ENCODE data around the gene PTPRO.
A peak's percentile ranks its signal among the peaks of the same experiment; 100 is the strongest.

The PTPRO gene

DNA sequence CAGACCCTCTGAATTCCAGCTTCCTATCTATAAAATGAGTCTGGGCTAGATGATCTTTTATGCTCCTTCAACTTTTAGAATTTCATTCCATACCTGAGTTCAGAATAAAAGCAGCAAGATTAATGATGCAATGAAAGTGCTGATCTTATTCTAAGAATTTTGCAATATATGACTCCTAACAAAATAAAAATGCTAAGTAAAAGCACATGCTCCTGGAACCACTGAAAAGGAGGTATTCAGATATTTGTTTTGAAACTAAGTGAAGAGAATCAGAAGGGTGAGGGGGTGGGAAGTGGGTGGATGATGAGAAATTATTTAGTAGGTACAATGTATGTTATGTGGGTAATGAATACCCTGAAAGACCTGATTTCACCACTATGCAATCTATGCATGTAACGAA lies 216.6 kb downstream of the PTPRO start:
- H3K4me3 Mint-ChIP-seq, result no peak overlapping the region
- H3K9me3 Mint-ChIP-seq (ENCODE audit: low read depth), result peaks cover 8% of the 10 kb centered on the region
- no peaks in the 10 kb centered on the region for H3K27me3 Mint-ChIP-seq
- H3K4me1 Mint-ChIP-seq (ENCODE audit: low read depth), result peaks cover 19% of the 10 kb centered on the region
- no peak overlapping the region for H3K27ac Mint-ChIP-seq
- H3K36me3 Mint-ChIP-seq, result peaks cover 3% of the 10 kb centered on the region

DNA sequence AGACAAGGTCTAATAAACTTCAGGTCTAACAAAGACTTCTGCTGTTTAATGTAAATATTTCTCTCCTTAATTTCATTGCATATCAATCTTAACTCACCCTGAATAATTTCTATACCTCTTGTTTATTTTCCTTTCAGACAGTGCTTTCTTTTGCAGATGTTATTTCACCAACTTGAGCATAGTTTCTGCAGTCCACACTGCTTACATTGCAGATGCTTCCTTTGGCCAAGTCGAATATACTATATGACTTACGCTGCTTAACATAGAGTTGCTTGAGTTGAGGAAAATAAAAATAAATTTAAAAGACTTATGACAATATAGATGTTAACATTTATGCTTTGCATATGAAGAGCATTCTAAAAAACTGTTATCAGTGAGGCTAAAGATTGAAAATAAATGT lies 217.7 kb downstream of the PTPRO start:
- H3K4me3 Mint-ChIP-seq, result no peak overlapping the region
- H3K27ac Mint-ChIP-seq, result no peak overlapping the region
- H3K27me3 Mint-ChIP-seq, result no peaks in the 10 kb centered on the region
- peaks cover 7% of the 10 kb centered on the region for H3K36me3 Mint-ChIP-seq
- peaks cover 9% of the 10 kb centered on the region for H3K9me3 Mint-ChIP-seq (ENCODE audit: low read depth)
- peaks cover 27% of the 10 kb centered on the region for H3K4me1 Mint-ChIP-seq (ENCODE audit: low read depth)

DNA sequence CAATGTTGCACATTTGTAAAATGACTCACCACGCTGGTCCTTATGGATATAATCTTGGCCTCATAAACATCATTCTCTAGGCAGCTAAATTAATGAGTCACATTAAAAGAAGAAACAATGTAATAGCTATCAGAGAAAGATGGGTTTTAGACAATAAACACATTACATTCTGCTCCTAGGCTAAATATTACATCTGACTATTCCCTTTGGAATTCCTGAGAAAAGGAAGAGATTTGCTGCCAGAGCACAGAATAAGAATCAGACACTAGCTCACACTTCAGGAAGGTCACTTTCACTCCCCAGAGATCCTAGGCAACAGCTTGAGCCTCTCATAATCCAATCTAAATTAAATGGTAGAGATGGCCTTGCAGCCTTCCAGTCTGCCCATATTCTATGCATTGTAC lies 218.2 kb downstream of the PTPRO start:
- peaks cover 7% of the 10 kb centered on the region for H3K36me3 Mint-ChIP-seq
- peaks cover 31% of the 10 kb centered on the region for H3K4me1 Mint-ChIP-seq (ENCODE audit: low read depth)
- H3K27ac Mint-ChIP-seq, result no peak overlapping the region
- no peak overlapping the region for H3K4me3 Mint-ChIP-seq
- H3K9me3 Mint-ChIP-seq (ENCODE audit: low read depth), result peaks cover 9% of the 10 kb centered on the region
- no peaks in the 10 kb centered on the region for H3K27me3 Mint-ChIP-seq

DNA sequence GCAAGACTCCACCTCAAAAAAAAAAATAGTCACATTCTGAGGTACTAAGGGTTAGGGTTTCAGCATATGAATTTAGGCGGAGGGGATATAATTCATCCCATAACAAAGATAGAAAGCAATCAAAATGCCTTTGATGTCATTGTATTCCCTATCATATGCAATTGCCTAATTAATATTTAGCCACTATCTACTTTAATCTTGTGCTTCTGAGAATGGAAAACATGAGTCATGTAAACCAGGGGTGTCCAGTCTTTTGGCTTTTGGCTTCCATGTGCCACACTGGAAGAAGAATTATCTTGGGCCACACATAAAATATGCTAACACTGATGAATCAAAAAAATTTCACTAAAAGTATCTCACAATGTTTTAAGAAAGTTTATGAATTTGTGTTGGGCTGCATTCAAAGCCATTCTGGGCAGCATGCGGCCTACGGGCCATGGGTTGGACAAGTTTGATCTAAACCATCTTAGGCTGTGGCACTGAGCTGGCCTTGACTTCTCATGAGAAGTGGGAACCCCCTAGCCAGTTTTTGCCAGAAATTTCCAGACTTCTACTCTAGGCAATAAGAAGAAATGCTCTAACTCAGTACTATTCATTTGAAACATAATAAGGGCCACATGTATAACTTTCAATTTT lies 219.8 kb downstream of the PTPRO start:
- H3K27me3 Mint-ChIP-seq, result no peaks in the 10 kb centered on the region
- H3K4me1 Mint-ChIP-seq (ENCODE audit: low read depth), result peaks cover 46% of the 10 kb centered on the region
- peaks cover 7% of the 10 kb centered on the region for H3K36me3 Mint-ChIP-seq
- H3K27ac Mint-ChIP-seq, result peak overlapping the region; percentile 24
- H3K9me3 Mint-ChIP-seq (ENCODE audit: low read depth), result peaks cover 9% of the 10 kb centered on the region
- H3K4me3 Mint-ChIP-seq, result no peak overlapping the region

DNA sequence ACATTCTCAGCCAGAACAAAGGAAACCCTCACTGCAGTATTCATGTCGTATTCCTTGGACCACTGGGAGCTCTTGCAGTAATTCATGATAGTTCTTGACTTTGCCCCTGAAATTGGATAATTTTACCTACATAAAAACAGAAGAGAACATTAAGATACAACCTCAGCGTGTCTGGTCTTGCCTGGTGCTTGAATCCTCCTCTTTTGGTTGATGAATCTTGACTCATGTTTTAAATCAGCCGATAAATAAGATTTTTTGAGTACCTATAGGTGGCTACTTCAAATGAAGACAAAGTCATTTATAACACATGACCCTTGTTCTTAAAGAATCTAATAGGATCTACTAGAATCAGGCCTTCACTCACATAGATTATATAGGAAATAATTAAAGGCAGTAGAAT lies 221.0 kb downstream of the PTPRO start:
- peaks cover 9% of the 10 kb centered on the region for H3K9me3 Mint-ChIP-seq (ENCODE audit: low read depth)
- H3K36me3 Mint-ChIP-seq, result peaks cover 7% of the 10 kb centered on the region
- peak overlapping the region; percentile 35 for H3K27ac Mint-ChIP-seq
- H3K4me1 Mint-ChIP-seq (ENCODE audit: low read depth), result peaks cover 56% of the 10 kb centered on the region
- H3K4me3 Mint-ChIP-seq, result no peak overlapping the region
- H3K27me3 Mint-ChIP-seq, result no peaks in the 10 kb centered on the region

DNA sequence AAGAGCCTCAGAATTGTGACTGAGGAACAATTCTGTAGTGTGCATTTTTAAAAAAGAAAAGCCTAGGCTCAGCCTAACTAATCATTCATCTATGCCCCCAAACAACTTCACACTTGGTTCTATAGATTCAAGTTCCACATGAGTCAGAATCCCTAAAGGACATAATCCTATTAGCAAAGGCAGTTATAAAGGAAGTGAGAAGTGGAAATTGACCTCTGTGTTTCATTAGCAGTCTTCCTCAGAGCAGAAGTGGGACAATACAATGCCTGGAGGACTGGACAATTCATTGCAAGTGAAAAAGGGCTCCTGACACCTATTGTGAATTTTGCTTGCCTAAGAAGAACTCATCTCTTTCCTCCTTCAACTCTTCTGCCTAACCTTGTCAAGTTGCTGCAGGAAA lies 222.3 kb downstream of the PTPRO start:
- H3K4me1 Mint-ChIP-seq (ENCODE audit: low read depth), result peaks cover 54% of the 10 kb centered on the region
- H3K27ac Mint-ChIP-seq, result peak overlapping the region; percentile 91

DNA sequence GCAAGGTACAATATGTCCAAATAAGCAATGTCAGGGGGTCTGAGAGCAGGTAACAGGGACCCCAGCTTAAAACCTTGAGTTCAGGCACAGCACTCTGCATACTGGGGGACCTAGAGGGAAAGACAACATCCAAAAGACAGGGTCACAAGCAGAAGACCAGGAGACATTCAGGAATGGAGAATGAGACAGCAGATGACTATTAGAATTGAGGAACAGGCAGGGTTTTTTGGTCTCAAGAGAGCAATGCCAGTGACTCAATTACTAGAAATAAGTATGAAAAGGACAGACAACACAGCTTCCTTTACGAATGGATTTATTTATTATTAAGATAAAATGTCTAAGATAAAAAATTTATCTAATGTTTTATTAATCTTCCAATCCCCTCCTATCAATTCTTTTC lies 223.0 kb downstream of the PTPRO start:
- Mint-ChIP-seq H3K4me1 (ENCODE audit: low read depth) (peaks cover 54% of the 10 kb centered on the region), H3K9me3 (ENCODE audit: low read depth) (peaks cover 9% of the 10 kb centered on the region), H3K27ac (peak overlapping the region; percentile 93), H3K27me3 (no peaks in the 10 kb centered on the region), H3K4me3 (peak overlapping the region; percentile 49), H3K36me3 (peaks cover 12% of the 10 kb centered on the region)

More for the DNA sequence above, 222.3 kb downstream of the PTPRO start:
- Mint-ChIP-seq H3K4me3 (peak overlapping the region; percentile 14), H3K27me3 (no peaks in the 10 kb centered on the region), H3K36me3 (peaks cover 10% of the 10 kb centered on the region), H3K9me3 (ENCODE audit: low read depth) (peaks cover 9% of the 10 kb centered on the region)

DNA sequence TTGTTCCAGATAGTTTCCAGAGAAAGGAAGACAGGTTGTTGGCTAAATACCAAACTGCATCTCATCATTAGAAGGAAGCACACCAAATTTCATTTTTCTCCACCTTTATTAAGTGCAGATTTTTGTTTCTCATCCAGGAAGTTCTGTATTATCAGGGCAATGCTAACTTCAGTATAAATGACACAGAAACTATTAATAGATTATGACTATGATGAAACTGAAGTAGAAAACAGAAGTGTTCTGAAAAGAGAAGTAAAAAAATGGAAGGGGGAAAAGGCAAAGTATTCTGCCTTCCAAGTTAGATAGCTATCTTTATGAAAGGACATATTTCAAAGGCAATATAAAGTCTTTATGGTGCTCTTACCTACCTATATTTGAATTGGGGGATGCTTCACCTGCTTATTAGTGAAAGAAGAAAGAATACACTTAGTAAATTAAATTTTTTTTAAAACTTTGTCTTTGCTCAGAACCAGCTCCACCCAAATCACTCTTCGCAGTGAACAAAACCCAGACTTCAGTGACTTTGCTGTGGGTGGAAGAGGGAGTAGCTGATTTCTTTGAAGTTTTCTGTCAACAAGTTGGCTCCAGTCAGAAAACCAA lies 223.9 kb downstream of the PTPRO start:
- H3K27me3 Mint-ChIP-seq, result no peaks in the 10 kb centered on the region
- H3K4me3 Mint-ChIP-seq, result peak overlapping the region; percentile 77
- H3K9me3 Mint-ChIP-seq (ENCODE audit: low read depth), result peaks cover 9% of the 10 kb centered on the region
- H3K36me3 Mint-ChIP-seq, result peaks cover 13% of the 10 kb centered on the region
- H3K27ac Mint-ChIP-seq, result peak overlapping the region; percentile 93
- peaks cover 51% of the 10 kb centered on the region for H3K4me1 Mint-ChIP-seq (ENCODE audit: low read depth)

DNA sequence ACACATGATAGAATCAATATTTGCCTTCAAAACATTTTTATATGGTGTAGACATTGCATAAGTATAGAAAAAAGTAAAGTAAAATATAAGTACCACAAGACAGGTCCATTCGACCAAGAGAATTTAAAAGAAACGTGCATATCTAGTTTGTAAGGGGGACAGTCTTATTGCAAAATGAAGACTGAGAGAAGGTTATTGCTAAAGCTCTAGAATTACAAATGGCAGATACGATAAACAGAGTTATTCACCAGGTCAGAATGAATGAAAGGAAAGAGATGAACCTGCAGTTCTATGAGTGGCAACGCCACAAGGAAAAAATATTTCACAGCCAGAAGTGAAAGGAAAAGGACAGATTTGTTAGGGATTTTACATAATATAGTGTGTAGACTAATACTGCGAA lies 224.8 kb downstream of the PTPRO start:
- Mint-ChIP-seq H3K27me3 (no peaks in the 10 kb centered on the region), H3K36me3 (peaks cover 15% of the 10 kb centered on the region), H3K9me3 (ENCODE audit: low read depth) (peaks cover 9% of the 10 kb centered on the region), H3K4me3 (peak overlapping the region; percentile 17), H3K27ac (peak overlapping the region; percentile 93), H3K4me1 (ENCODE audit: low read depth) (peaks cover 50% of the 10 kb centered on the region)

DNA sequence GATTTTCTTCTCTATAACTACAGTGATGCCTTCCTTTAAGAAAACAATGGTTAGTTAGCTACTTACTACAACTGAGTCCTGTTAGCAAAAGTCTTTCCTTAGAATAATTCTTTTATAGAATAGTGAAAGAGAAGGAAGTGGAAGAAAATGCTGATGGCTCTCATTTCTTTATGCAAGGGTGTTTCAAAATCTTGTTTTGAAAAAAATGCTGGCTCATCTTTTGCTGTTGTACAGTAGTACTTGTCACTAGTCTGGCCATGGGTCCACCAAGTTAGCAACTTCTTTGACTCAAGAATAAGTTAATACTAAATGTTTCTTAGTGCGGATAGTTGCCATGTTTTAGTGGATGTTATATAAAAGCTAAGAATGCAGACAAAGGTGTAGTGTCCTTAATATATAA lies 225.4 kb downstream of the PTPRO start:
- no peaks in the 10 kb centered on the region for H3K27me3 Mint-ChIP-seq
- H3K36me3 Mint-ChIP-seq, result peaks cover 17% of the 10 kb centered on the region
- peak overlapping the region; percentile 93 for H3K27ac Mint-ChIP-seq
- H3K9me3 Mint-ChIP-seq (ENCODE audit: low read depth), result peaks cover 9% of the 10 kb centered on the region
- no peak overlapping the region for H3K4me3 Mint-ChIP-seq
- peaks cover 55% of the 10 kb centered on the region for H3K4me1 Mint-ChIP-seq (ENCODE audit: low read depth)

DNA sequence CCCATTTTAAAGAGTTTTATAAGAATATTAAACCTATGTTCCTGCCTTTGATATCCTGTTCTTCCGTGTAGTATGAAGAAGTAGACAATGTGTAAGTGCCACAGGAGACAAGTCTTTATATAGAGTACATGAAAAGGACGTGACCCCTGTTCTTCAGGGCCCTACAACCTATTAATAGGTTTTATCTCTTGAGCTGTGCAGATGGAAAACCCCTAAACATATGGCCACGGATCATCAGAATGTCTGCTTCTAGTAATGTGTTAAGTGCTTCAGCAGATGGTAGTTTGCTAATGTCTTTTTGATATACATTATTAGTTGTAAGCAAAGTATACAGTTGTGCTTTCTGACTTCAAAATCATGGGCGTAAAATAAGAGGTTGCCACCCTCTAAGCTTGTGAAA lies 228.5 kb downstream of the PTPRO start:
- Mint-ChIP-seq H3K36me3 (peaks cover 19% of the 10 kb centered on the region), H3K27ac (no peak overlapping the region), H3K4me3 (no peak overlapping the region), H3K4me1 (ENCODE audit: low read depth) (peaks cover 40% of the 10 kb centered on the region), H3K27me3 (no peaks in the 10 kb centered on the region), H3K9me3 (ENCODE audit: low read depth) (no peaks in the 10 kb centered on the region)

DNA sequence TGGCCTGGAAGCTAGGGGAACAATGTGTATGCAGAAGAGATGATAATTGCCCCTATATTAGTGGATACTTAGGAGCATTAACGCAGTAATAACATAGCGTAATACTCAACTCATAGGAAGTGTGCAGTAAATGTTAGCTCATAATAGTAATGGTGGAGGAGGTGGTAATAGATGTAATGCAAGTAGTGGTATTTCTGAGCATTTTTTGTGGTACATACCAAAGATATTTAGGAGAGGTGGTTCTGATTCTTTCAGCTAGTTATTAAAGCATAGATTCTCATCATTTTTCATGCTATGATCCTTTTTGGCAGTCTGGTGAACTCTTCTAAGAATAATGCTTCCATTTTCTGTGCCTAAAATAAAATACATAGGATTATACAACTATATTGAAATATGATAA lies 233.1 kb downstream of the PTPRO start:
- peaks cover 16% of the 10 kb centered on the region for H3K36me3 Mint-ChIP-seq
- peaks cover 16% of the 10 kb centered on the region for H3K4me1 Mint-ChIP-seq (ENCODE audit: low read depth)
- no peak overlapping the region for H3K27ac Mint-ChIP-seq
- no peak overlapping the region for H3K4me3 Mint-ChIP-seq
- H3K9me3 Mint-ChIP-seq (ENCODE audit: low read depth), result no peaks in the 10 kb centered on the region
- H3K27me3 Mint-ChIP-seq, result no peaks in the 10 kb centered on the region

DNA sequence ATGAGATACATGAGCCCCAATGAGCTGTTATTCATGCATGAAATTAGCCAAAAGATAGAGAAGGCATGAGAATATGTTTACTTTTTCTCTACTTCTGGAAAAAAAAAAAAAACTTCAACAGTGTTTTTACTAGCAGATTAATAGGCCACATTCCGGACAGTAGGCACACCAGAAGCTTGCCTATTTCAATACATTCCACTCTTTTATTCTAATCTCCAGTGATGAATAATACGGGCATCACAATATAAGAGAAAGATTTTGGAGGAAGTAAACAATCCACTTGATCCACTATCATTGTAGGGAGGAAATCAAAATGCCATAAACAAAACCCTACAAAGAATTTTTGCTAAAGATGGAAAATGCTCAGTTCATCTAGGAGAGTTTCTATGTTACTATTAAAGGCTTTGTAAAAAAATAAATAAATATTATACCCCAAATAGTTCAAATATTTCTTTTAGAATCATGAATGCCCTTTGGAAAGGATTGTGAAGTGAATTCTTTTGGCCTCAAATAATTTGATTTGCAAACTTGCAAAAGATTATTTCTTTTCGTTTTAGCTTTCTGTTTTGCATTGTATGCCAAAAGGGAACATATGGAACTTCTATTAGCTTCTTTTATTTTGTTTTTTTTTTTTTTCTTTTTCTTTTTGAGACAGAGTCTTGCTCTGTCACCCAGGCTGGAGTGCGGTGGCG lies 234.2 kb downstream of the PTPRO start:
- no peaks in the 10 kb centered on the region for H3K9me3 Mint-ChIP-seq (ENCODE audit: low read depth)
- no peak overlapping the region for H3K27ac Mint-ChIP-seq
- no peaks in the 10 kb centered on the region for H3K27me3 Mint-ChIP-seq
- peaks cover 13% of the 10 kb centered on the region for H3K36me3 Mint-ChIP-seq
- H3K4me1 Mint-ChIP-seq (ENCODE audit: low read depth), result peaks cover 24% of the 10 kb centered on the region
- no peak overlapping the region for H3K4me3 Mint-ChIP-seq

DNA sequence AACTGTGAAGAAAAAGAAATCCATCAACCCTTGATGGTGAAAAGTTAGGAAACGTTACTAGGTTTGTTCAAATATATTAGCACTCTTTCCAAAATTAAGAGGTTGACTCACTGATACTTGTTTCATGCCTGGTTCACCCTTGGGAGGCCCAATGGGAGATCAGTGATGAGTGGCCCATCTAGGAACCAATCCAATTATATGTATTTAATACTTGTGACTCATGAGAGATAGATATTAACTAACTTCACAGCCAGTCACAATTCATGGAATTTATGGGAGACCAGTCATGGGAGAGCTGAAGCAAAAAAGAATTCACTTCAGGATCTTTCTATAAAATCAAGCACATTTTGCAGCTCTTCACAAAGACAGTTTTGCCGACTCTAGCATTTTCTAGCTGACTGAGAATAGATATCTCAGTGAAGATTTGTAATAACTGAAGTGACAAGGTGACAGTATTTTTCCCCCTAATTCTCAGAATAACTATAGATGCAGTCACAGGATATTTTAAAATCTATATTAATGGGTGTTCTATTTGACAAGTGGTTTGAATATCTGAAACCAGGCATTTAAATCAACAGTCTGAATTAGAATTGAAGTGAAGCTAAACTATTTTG lies 236.7 kb downstream of the PTPRO start:
- H3K4me3 Mint-ChIP-seq, result no peak overlapping the region
- no peak overlapping the region for H3K27ac Mint-ChIP-seq
- H3K27me3 Mint-ChIP-seq, result no peaks in the 10 kb centered on the region
- peaks cover 6% of the 10 kb centered on the region for H3K36me3 Mint-ChIP-seq
- no peaks in the 10 kb centered on the region for H3K9me3 Mint-ChIP-seq (ENCODE audit: low read depth)
- H3K4me1 Mint-ChIP-seq (ENCODE audit: low read depth), result peaks cover 39% of the 10 kb centered on the region

DNA sequence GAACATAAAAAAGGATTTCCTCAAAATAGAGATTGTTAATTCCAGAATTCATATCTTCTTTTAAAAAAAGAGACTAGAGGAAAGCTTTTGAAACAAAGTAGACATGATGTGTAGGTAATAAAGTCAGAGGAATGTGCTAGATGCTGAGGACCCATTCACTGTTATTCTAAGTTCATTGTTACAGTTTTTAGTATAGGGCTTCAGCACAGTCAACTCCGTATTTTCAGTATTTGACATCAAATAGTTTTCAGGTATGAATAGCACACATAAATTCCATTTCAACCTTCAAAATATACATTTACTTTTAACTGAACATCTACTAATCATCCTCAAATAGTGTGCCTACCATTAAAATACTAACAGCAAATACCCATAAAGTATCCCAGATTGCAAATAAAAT lies 239.1 kb downstream of the PTPRO start:
- Mint-ChIP-seq H3K27me3 (no peaks in the 10 kb centered on the region), H3K4me3 (no peak overlapping the region), H3K36me3 (peaks cover 9% of the 10 kb centered on the region), H3K4me1 (ENCODE audit: low read depth) (peaks cover 47% of the 10 kb centered on the region), H3K9me3 (ENCODE audit: low read depth) (no peaks in the 10 kb centered on the region), H3K27ac (peak overlapping the region; percentile 95)
